GM18499 (cell line): ENCODE measurements around the gene RALB.
"Not testable (repeated sequence)": the region's sequence is repeated elsewhere in the genome, so short reads cannot be mapped to it uniquely, and the experiment has no call there.

ENCODE experiments used
- ATAC-seq: cut with Tn5 transposase; IDR thresholded peaks from one replicate; pipeline ENCODE4 v1.9.1; 2021; ENCODE audit warnings: moderate number of reproducible peaks; ENCODE audit not compliant: insufficient read depth, unreplicated experiment

RALB gene

DNA sequence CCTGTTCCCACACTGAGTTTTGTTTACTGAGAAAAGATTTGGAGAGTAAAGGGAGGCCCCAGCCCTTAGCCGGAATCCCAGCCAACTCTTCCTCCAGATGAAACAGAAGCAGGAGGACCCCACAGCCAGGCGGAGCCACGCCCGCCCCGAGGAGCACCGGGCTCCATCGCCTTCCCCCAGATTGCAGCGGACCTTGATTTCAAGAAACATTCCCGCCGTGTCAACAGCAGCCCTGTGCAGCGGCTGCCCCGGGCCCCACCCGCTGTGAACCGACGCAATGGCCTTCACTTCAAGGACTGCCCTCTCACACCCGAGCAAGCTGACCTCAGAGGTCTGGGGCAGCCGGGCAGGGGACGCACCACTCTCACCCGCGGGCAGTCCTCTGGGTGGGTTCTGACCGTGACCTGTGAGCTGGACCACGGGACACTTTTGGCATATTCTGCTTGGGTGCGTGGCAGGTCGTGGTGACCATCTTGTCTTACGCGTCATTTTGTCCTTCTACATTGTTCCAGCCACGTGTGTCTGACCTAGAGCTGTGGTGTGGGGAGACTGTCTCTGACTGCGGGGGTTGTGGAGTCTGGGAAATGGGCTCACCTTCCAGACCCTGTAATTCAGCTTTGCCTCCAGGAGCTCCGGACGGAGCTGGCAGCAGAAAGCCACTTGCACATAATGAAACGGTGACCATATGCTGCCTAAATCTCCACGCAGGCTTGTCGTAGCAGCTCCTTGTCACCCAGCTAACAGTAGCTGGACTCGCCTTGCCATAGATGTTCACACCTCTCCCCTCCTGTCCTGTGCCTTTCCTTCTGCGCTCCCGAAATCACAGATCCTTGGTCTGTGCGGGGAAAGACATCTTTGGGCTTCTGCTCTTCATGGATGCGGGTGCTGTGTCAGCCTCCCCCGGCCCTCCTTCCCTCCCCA lies 61.3 kb downstream of the RALB start:
- ATAC-seq, result no peak

DNA sequence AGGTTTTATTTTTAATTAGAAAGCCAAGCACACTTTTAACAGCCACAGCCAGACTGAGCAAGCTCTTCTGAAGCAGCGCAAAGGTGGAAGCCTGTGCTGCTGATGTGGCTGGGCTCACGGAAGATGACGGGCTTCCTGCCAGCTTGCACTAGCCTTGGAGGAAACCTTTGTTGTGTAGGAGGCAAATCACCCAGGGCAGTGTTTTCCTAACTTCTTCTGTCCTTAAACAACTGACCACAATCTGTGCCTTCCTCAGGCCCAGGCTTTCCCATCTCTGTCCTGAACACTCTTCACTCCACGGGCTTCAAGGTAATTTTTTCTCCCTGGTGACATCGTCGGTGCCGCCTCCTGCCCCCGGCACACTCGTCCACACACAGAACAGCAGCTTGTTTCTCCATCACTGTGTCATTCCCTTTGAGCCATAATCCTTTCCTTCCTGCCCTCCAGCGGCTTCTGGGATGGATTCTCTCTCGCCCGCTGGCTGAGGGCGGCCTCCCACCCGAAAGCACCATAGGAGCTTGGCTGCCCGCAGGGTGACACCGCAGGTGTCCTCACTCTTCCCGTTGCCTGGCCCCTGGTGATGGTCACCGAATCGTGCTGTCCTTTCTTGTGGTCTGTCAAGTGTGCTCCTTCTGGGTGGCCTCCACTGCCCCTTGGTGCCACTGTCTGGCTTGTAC lies 62.2 kb downstream of the RALB start:
- no peak for ATAC-seq

- ATAC-seq, result no peak
Observed at GRCh38 chr2:120315367-120316033, 62.8 kb downstream of the RALB start.

- no peak for ATAC-seq
Observed at GRCh38 chr2:120316071-120316470, 63.4 kb downstream of the RALB start.

DNA sequence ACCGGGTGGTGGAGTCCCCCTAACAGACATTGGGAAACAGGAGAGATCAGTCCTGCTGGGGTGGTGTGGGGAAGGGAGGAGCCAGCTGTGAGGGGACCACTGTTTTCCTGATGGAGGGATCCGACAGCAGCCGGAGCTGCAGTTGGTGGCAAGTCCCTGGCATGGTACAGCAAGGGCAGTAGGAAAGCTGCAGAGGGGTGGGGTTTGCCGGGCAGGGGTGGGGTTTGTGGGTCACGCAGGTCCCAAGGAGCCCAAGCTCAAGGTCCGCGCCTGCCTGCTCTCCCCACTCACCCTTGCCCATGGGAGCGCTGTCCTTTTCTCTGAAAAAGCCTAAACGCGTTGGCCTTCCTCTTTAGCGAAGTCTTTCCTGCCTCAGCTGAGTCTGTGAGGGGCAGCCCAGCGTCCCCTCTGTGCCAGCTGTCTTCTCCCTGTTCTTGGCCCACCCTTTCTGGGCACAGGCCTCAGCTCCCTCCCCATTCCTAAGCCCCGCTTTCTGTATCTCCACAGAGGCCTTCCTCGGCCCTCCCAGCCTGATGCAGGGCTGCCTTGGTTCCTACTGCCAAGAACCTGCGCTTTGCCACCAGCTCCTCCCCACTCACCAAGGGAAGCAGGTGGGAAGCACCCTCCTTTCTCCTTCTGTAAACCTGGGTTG lies 64.0 kb downstream of the RALB start:
- ATAC-seq, result no peak

- no peak for ATAC-seq
Observed at GRCh38 chr2:120317180-120317533, 64.5 kb downstream of the RALB start.

DNA sequence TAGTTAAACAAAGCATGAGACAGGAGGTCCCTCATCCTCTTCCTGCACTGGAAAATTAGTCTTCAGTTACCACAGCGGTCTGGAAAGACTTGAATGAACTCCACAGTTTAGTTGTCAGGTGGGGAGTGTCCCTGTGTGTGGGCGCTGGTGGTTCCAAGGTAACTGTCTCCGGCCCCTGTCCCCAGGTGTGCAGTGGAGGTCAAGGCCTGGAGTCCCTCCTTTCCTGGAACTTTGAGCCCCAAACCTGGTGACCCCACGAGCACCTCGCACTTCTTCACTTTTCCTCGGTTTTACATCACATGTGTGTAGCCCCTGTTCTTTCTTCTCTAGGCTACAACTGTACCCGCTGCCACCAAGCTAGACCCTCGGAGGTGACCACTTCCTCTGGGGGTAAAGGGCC lies 65.3 kb downstream of the RALB start:
- ATAC-seq, result no peak

DNA sequence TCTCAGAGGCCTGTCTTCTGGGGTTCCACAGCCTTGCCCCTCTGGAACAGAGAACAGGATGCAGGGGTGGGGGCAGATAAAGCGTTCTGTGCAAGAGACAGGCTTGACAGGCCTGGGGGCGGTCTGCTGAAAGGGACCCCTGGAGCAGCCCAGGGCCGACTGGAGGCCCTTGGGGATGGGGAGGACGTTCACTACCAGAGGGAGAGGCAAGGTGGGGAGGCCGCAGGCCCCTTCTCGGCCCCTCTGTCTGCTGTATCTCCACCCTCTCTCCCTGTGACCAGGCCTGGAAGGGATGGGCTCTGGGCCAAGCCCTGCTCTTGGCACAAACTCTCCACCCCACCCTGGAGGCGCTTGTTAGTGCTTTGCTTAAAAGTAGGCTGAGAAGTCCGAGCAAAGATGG lies 66.0 kb downstream of the RALB start:
- ATAC-seq, result no peak

DNA sequence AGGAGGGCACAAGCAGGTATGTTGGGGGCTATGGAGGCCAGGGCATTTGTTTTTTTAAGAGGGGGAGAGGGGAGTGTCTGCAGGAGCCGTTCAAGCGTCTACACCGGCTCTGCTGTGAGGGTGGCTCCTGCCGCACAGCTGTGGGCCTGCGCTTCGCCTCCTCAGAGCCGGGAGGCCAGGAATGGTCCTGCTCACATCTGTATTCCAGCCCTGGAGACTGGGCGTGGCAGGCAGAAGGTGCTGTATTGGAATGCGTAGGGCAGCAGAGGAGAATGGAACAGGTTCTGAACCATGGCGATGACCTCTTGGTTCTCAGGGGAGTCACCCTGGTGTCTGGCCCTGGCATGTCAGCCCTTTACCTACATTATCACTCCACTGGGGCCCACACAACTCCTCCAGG lies 66.5 kb downstream of the RALB start:
- no peak for ATAC-seq

DNA sequence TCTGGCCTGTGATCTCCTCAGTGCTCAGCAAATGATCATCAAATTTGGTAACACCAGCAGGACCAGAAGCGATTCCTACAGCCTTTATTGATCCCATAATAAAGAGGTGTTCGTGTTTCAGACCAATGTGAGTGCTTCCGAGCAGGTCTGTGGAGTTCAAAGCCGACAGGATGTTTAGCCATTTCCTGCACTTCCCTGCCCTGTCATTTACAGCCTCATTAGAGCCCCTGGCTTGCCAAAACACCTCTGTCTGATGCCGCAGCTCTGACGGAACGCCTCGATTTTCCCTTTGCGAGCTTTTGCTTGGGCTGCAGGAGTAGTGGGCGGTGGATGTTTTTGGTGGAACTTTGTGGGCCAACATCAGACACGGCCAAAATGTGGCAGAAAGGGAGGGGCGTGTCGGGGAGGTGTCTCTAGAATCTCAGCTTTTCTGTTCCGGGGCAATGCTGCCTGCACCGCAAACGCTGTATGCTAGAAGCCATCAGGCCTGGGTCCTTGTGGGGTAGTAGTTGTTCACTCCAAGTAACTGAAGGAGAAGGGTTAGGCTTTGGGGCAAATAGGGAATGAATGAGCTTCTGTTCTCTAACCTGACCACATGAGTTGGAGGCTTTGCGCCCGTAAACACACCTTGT lies 67.2 kb downstream of the RALB start:
- no peak for ATAC-seq

DNA sequence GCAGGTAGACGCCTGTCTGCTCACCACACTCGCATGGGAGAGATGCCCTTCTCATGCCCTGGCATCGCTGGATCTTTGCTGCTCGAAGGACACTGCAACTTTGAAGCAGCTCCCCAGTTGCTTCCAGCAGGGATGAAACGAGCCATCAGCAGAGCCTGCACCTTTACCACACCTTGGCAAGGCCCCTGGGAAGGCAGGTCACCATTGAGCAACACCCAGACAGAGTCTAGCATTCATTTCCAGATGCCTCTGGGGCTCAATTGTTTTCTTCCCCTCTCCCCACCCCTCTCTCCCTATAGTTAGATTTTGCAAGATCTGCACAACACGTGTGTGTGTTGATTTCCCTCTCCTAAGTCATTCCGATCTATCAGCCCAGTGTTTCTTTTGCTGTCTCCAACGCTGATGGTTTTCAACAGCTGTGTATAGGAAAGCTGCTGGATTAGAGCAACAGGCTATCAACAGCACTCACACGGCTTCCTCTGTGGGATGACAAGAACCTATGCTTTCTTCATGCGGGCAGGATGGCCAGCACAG lies 67.7 kb downstream of the RALB start:
- no peak for ATAC-seq

DNA sequence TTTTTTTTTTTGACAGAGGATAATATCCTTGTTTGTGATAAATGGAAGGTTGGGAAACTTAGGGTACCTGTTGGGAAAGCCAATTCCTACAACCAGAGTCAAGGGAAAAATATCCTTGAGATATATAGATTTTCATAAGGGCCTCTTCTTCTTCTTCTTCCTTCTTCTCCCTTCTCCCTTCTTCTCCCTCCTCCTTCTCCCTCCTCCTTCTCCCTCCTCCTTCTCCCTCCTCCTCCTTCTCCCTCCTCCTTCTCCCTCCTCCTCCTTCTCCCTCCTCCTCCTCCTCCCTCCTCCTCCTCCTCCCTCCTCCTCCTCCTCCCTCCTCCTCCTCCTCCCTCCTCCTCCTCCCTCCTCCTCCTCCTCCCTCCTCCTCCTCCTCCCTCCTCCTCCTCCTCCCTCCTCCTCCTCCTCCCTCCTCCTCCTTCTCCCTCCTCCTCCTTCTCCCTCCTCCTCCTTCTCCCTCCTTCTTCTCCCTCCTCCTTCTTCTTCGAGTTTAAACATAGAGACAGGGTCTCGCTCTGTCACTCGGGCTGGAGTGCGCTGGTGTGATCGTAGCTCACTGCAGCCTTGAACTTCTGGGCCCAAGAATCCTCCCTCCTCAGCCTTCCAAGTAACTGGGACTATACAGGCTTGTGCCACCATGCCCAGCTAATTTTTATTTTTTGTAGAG lies 68.4 kb downstream of the RALB start:
- not testable (repeated sequence) for ATAC-seq

DNA sequence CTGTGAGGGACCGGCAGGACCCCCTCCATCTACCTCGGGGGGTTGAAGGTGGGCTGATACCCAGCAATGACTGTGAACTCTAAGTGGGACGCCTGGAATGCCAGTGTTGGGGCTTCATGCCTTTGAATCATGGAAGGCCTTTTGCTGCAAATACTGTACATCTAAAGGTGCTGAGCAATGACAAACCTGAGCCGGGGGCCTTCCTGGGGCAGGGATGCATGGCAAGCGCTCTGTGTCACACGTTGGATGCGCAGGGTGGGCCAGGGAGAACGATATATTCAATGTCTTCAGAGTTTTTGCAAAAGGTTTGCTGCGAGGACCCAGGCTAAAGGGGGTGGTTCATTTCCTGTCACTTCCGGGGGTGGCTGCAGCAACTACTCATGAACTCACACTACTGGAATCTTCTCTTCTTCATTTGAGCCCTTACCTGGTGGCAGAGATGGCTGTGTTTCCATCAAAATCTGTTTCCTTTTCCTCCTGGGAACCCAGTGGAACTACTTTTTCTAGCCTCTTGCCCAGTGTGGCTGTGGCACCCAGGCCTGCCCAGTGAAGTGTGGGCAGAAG lies 69.2 kb downstream of the RALB start:
- no peak for ATAC-seq

- ATAC-seq, result no peak
Observed at GRCh38 chr2:120322329-120322728, 69.7 kb downstream of the RALB start.

- ATAC-seq, result no peak
Observed at GRCh38 chr2:120323214-120323613, 70.6 kb downstream of the RALB start.

- no peak for ATAC-seq
Observed at GRCh38 chr2:120323807-120324399, 71.3 kb downstream of the RALB start.

DNA sequence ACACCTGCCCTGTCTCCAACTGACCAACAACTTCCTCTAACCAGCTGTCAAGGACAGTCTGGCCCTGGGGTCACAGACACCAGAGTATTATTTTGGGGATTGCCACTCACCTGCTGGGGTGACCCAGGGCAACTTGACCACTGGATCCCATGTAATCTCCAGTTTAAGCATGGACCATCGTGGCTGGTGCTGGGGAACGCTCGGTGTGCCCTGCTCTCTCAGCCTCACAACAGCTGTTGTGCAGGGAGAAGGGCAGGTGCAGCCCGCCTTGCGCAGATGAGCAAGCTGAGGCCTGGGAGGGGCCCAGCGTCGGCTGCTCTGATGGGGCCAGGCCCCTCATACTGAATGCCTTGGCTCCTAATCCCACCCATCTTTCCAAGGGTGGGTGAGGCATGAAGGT lies 72.3 kb downstream of the RALB start:
- ATAC-seq, result no peak

- no peak for ATAC-seq
Observed at GRCh38 chr2:120326066-120326465, 73.4 kb downstream of the RALB start.
